GM12874 (cell line): ENCODE measurements around the gene CCR5AS.
A peak's percentile ranks its signal among the peaks of the same experiment; 100 is the strongest.

Experiments used
- CTCF ChIP-seq: IDR thresholded peaks from 2 replicates; pipeline ENCODE4 v1.5.1; 2011; ENCODE audit warnings: low read depth, mild to moderate bottlenecking, control low read depth, low read length, moderate library complexity; ENCODE audit not compliant: insufficient read depth

CCR5AS gene

GRCh38 chr3:46449755-46450552, 43.1 kb upstream of the CCR5AS start:
- TF ChIP-seq CTCF = peak; percentile 61

DNA sequence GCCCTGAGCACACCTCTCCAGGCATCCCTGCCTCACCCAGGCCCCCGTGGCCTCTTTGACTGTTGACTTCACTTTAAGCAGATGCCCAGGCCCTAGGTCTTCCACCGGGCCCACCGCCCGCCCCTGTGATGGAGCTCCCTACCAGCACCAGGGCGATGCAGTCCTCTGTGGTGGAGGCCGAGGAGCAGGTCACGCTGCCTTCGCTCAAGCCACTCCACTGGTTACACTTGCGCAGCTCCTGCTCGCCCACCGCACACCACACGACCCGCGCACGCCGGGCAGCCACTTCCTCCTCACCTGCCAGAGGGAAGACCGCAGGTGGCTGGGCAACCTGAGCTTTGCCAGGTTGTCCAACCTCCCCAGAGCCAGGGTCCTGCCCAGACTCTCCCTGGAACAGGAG, 41.9 kb upstream of the CCR5AS start:
- TF ChIP-seq CTCF = no peak

DNA sequence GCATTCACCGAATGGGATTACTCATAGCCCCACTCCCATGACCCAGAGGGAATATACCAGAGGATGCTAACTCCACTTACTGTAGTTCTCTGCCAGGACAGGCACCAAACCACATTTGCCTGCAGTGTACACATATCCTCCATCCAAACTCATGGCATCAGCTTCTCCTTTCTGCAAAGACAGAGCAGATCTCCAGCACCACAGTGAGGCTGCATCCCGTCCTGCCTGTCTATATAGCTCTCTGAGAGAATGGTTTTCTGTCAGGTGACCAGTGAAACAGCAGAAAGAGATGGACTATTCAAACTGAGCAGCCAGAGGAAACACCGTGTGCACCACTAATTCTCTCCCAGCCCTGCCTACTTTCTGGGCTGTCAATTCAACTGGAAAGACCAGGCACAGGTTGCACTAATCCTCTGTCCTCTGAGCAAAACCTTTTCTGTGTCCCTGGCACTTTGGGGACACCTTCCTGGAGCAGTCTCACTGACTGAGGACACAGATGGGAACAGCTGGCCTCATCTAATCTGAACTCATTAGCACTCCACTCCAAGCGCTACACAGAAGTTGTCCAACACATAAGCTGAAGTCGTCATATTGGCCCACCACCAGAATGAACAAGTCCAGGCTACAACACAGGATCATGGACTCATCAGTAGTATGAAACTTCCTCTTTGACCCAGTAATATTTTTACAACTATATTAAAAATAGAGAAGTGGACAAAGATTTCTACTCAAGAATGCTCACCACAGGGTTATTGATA, 40.5 kb upstream of the CCR5AS start:
- TF ChIP-seq CTCF = no peak

DNA sequence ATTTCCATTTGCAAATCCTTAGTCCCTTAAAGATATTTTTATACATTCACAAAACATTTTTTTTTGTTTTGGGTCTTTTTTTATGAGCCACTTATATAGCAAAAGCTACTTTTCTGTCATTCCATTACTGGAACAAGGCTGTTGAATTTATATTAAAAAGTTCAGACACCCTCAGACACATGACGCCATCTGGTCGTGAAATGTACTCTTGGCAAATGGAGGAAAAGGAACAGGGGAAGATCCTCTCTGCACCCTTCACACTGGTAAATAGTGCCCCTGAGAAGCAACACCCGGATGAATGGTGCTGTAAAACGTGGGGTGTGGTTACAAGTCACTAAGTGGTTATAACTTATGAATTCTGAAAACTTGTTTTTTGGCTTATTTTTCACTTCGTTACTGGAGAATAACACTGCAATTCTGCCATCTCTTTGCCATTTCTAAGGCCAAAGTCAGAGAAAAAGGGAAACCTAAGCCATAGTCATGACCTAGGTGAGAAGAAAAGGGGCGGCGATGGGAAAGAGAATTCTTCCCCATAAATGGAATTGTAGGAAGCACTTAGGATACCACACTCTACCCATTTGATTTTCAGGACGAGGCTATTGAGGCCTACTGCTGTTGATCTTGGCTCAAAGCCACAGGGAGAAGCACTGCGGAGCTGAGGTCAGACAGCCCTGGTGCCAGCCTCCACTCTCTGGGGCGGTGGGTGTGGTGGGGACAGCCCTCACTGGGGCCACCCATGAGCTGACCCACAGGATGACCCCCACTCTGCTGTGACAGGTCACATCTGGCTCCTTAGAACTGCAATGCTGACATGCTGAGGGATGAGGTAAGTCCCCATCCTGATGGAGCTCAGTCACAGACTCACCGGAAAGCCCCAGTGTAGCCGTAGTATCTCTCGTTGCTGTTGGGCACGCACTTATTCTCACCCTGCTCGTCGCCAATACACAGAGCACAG, 36.0 kb upstream of the CCR5AS start:
- TF ChIP-seq CTCF = no peak

DNA sequence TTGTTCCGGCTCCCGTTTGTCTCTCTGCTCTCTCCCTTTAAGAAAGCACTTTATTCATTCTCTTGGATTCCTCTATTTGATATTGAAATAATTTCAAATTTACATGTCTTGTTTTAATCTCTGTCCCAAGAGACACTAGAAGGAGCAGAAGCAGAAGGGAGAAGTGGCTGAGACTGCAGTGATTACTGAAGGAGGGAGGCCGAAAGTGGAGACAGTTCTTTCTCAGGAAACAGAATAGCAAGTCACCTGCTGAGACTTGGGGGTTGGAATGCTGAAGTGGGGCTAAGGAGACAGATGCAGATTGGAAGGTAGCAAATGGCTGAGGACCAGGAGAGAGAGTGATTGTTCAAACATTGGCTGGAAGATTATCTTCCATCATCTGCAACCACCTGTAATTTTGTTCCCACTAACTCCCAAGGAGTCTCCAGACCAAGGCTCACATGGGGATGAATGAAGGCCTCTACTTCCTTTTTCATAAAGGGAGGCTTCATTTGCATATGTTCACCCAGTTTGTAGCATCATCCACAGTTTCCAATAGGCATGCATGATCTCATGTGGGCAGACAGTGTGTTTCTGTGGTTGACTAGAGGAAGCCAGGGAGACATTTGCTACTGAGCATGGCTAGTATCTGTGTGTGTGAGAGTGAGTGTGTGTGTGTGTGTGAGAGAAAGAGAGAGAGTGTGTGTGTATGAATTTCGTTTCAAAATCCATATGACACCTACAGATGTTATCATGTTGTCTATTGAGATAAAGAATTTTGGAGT, 33.8 kb upstream of the CCR5AS start:
- no peak for TF ChIP-seq CTCF

DNA sequence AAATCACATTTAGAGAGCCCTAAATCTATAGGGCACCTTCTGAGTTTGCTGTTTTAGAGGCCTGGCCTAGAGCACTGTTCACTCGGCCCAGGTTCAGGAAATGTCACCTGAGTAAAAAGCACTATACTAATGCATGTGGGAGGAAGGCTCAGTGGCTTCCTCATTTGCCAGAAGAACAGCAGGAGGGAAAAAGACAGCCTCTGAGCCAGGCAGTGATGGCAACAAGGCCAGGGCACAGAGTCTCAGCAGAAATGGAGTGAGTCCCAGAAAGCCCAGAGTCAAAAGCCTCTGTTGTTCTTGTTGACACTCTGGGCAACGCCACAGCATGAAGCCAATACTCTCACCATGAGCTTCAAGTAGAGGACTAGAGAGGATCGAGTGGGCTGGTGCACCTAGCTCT, 32.0 kb upstream of the CCR5AS start:
- no peak for TF ChIP-seq CTCF
